MCF 10A (cell line): Measurements from ENCODE around the gene GRIA1. TPM values are rescaled to one million over a fixed set of nuclear protein-coding genes. Genes with fewer than 3 reads are reported as not detected.
A peak's percentile ranks its signal among the peaks of the same experiment; 100 is the strongest.

Source experiments
- BruUV-seq: library from RNA; stranded (reverse); fragments of 400-500 nt; replicated peaks from 2 replicates; lab custom pipeline; 2021; lab: Mats Ljungman, UMichigan
- CTCF ChIA-PET: fragments of 300-600 bp; sonication (Branson Sonifier 250); formaldehyde crosslinking; extraction: SDS; loops from one replicate; lab custom pipeline; 2021; ENCODE audit warnings: antibody characterized with exemption, inconsistent platforms; lab: Yijun Ruan, JAX
- POLR2A ChIA-PET: fragments of 300-600, 350-650 bp; sonication (Branson Sonifier 250); formaldehyde crosslinking; extraction: SDS; loops from one replicate; lab custom pipeline; 2020; ENCODE audit warnings: antibody characterized with exemption, inconsistent platforms; lab: Yijun Ruan, JAX
- DNase-seq: peaks from one replicate; pipeline ENCODE4 v3.0.0-alpha.2; 2018; ENCODE audit not compliant: unreplicated experiment
- H3K27ac Mint-ChIP-seq: one replicate; pipeline ENCODE4 v1.8.0; 2022; ENCODE audit warnings: mild to moderate bottlenecking, low read depth, mixed read lengths; ENCODE audit not compliant: unreplicated experiment
- H3K27me3 Mint-ChIP-seq: one replicate; pipeline ENCODE4 v1.8.0; 2022; ENCODE audit warnings: mixed read lengths; ENCODE audit not compliant: insufficient read depth, unreplicated experiment
- H3K36me3 Mint-ChIP-seq: one replicate; pipeline ENCODE4 v1.8.0; 2022; ENCODE audit warnings: mild to moderate bottlenecking, moderate library complexity, mixed read lengths; ENCODE audit not compliant: insufficient read depth, unreplicated experiment
- H3K4me1 Mint-ChIP-seq: one replicate; pipeline ENCODE4 v1.8.0; 2022; ENCODE audit warnings: mixed read lengths; ENCODE audit not compliant: insufficient read depth, unreplicated experiment
- H3K4me3 Mint-ChIP-seq: one replicate; pipeline ENCODE4 v1.8.0; 2022; ENCODE audit warnings: mild to moderate bottlenecking, moderate library complexity, mixed read lengths; ENCODE audit not compliant: unreplicated experiment
- H3K9me3 Mint-ChIP-seq: one replicate; pipeline ENCODE4 v1.8.0; 2022; ENCODE audit warnings: mixed read lengths; ENCODE audit not compliant: unreplicated experiment
- intact Hi-C: fragments of 100-400 bp; cut with micrococcal nuclease; formaldehyde crosslinking; loops from 2 replicates; pipeline ENCODE4 v1.14.1; 2022
- total RNA-seq: library from RNA; stranded (reverse); gene quantifications from 2 replicates; pipeline ENCODE4 v1.2.3, GENCODE V29; 2022
- TF ChIP-seq, protein P1 (sequence below): fragments of 200-600 bp; IDR thresholded peaks from one replicate; pipeline ENCODE4 v1.8.0; 2022; ENCODE audit warnings: antibody characterized with exemption, mild to moderate bottlenecking; ENCODE audit not compliant: unreplicated experiment

The GRIA1 gene
- total RNA-seq, 1 experiment from 2014 or later = not detected

GRCh38 chr5:153551537-153552079, 61.1 kb downstream of the GRIA1 start:
- peak; percentile 90 for DNase-seq
- intact Hi-C loops = loop anchor here (5.0 kb wide), 1 partner anchor 54 kb away; no protein-coding TSS in a partner anchor
- H3K36me3 Mint-ChIP-seq = no peaks in the 10 kb centered on the region
- POLR2A ChIA-PET = interaction anchor here (0.7 to 3.2 kb wide), 8 partner anchors 9 to 78 kb away, joined by 3 to 14 read pairs (median 4); no protein-coding TSS in a partner anchor
- no peaks in the 10 kb centered on the region for H3K27me3 Mint-ChIP-seq
- BruUV-seq = no TSS peak
- TF ChIP-seq, protein P1, sequence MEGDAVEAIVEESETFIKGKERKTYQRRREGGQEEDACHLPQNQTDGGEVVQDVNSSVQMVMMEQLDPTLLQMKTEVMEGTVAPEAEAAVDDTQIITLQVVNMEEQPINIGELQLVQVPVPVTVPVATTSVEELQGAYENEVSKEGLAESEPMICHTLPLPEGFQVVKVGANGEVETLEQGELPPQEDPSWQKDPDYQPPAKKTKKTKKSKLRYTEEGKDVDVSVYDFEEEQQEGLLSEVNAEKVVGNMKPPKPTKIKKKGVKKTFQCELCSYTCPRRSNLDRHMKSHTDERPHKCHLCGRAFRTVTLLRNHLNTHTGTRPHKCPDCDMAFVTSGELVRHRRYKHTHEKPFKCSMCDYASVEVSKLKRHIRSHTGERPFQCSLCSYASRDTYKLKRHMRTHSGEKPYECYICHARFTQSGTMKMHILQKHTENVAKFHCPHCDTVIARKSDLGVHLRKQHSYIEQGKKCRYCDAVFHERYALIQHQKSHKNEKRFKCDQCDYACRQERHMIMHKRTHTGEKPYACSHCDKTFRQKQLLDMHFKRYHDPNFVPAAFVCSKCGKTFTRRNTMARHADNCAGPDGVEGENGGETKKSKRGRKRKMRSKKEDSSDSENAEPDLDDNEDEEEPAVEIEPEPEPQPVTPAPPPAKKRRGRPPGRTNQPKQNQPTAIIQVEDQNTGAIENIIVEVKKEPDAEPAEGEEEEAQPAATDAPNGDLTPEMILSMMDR = no peak
- peak overlapping the region; percentile 37 for H3K4me3 Mint-ChIP-seq
- peaks cover 55% of the 10 kb centered on the region for H3K4me1 Mint-ChIP-seq
- peak overlapping the region; percentile 94 for H3K27ac Mint-ChIP-seq
- CTCF ChIA-PET = interaction anchor here (0.6 to 1.4 kb wide), 7 partner anchors 10 to 1870 kb away, joined by 3 to 4 read pairs (median 3); no protein-coding TSS in a partner anchor
- no peaks in the 10 kb centered on the region for H3K9me3 Mint-ChIP-seq

GRCh38 chr5:153552886-153553285, 62.4 kb downstream of the GRIA1 start:
- Mint-ChIP-seq H3K27ac (peak overlapping the region; percentile 94), H3K9me3 (no peaks in the 10 kb centered on the region), H3K36me3 (no peaks in the 10 kb centered on the region), H3K27me3 (no peaks in the 10 kb centered on the region), H3K4me3 (no peak overlapping the region), H3K4me1 (peaks cover 47% of the 10 kb centered on the region)
- no peak for DNase-seq
- intact Hi-C loops = loop anchor here (5.0 kb wide), 1 partner anchor 56 kb away; no protein-coding TSS in a partner anchor
- no TSS peak for BruUV-seq
- ChIA-PET CTCF (interaction anchor here (0.6 to 1.8 kb wide), 4 partner anchors 9 to 116 kb away, joined by 3 to 6 read pairs (median 4); no protein-coding TSS in a partner anchor), POLR2A (interaction anchor here (0.9 to 3.2 kb wide), 7 partner anchors 8 to 58 kb away, joined by 3 to 14 read pairs (median 3); no protein-coding TSS in a partner anchor)
- TF ChIP-seq, protein P1 = no peak

DNA sequence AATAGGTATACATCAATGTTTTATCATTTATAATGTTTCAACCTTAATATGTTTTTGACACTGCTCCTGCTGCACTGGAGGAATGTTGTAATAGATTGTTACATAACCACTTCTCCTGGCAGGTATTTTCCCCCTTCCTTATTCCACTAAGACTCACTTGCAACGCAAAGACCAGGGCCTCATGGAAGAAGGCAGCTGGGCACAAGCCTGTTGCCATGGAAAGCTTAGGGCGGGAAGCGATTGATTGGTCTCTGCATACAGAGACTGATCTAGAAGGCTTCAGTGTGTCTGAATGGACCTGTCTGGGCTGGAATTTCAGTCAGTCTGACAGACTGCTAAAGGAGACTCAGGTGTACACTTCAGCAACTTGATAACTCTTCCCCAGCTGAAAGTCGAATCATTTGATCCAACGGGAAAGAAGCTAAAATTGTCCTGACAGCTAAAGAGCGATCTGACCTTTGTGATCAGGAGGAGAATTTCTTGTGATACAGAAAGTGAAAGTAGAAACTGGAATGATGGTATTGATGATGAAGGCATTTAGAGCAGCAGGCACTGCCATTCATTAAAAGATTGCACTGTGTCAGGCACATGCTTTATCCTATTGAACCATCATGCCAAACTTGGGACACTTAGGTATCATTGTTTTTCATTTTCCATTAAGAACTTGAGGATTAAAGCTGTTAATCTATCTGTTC, 65.1 kb downstream of the GRIA1 start:
- Mint-ChIP-seq H3K9me3 (no peaks in the 10 kb centered on the region), H3K27ac (peak overlapping the region; percentile 2), H3K27me3 (no peaks in the 10 kb centered on the region), H3K4me1 (peaks cover 47% of the 10 kb centered on the region), H3K36me3 (no peaks in the 10 kb centered on the region), H3K4me3 (no peak overlapping the region)
- ChIA-PET POLR2A (interaction anchor here (0.7 to 0.9 kb wide), 5 partner anchors 7 to 34 kb away, joined by 3 to 6 read pairs (median 3); no protein-coding TSS in a partner anchor), CTCF (interaction anchor here (0.6 to 0.9 kb wide), 2 partner anchors 11 to 292 kb away, joined by 3 to 5 read pairs; no protein-coding TSS in a partner anchor)
- intact Hi-C loops = no loop called here
- DNase-seq = peak; percentile 21
- TF ChIP-seq, protein P1 = no peak
- BruUV-seq = no TSS peak

DNA sequence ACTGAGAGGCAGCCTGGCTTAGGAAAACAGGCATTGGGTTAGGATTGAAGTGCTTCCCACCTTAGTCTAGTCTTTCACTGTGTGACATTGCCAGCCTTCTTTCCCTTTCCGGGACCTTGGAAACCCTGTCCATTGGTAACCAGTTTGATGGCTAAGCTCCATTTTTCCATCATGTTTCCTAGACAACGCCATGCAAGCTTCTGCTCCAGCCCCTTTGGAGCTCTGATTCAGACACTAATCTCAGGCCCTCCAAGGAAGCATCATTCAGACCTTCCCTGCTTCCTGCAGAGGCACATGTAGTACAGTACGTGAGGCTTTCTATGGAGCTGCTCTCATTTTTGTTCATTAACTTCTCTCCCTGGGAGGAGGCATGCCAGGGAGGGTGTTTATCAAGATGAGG, 68.5 kb downstream of the GRIA1 start:
- intact Hi-C loops = no loop called here
- no peaks in the 10 kb centered on the region for H3K9me3 Mint-ChIP-seq
- POLR2A ChIA-PET = interaction anchor here (0.9 kb wide), 1 partner anchor 12 kb away, joined by 3 read pairs; no protein-coding TSS in a partner anchor

More for the DNA sequence above, 68.5 kb downstream of the GRIA1 start:
- no peak overlapping the region for H3K27ac Mint-ChIP-seq
- no peak overlapping the region for H3K4me3 Mint-ChIP-seq
- H3K36me3 Mint-ChIP-seq = no peaks in the 10 kb centered on the region
- no peak for DNase-seq
- peaks cover 34% of the 10 kb centered on the region for H3K4me1 Mint-ChIP-seq
- CTCF ChIA-PET = interaction anchor here (0.9 to 1.7 kb wide), 3 partner anchors 102 to 1026 kb away, joined by 3 read pairs; no protein-coding TSS in a partner anchor
- no peaks in the 10 kb centered on the region for H3K27me3 Mint-ChIP-seq
- BruUV-seq = no TSS peak
- TF ChIP-seq, protein P1 = no peak
